Heart right ventricle (tissue), 16 donors: Measurements from ENCODE around the gene PLXDC2. TPM values are rescaled to one million over a fixed set of nuclear protein-coding genes. Genes with fewer than 3 reads are reported as not detected.
"Not testable (repeated sequence)": the region's sequence is repeated elsewhere in the genome, so short reads cannot be mapped to it uniquely, and the experiment has no call there.

Source experiments
- ATAC-seq, 8 donors: fragments of 200-7000 bp; cut with Tn5 transposase; one replicate each; pipeline ENCODE4 v1.9.1; 2020; ENCODE audit warnings: mild to moderate bottlenecking in 8 of 8, moderate library complexity in 8 of 8, moderate number of reproducible peaks in 1 of 8
- DNase-seq, 2 donors: peaks; one replicate each; pipeline ENCODE4 v3.0.0-alpha.2; 2020
- H3K27ac ChIP-seq, 10 donors: fragments of 200-600 bp; sonication (generic) in 2 of 10; one replicate each; pipeline versions ENCODE4 v1.5.0 to v1.8.0; 2020 to 2022; ENCODE audit warnings: mild to moderate bottlenecking in 3 of 10
- H3K27me3 ChIP-seq, 7 donors: fragments of 200-600 bp; one replicate each; pipeline ENCODE4 v1.8.0; 2021 to 2022; ENCODE audit warnings: mild to moderate bottlenecking in 2 of 7
- H3K36me3 ChIP-seq, 9 donors: fragments of 200-600 bp; sonication (generic) in 1 of 9; one replicate each; pipeline versions ENCODE4 v1.5.0 to v1.8.0; 2020 to 2022; ENCODE audit warnings: mild to moderate bottlenecking in 2 of 9
- H3K4me1 ChIP-seq, 9 donors: fragments of 200-600 bp; sonication (generic) in 1 of 9; one replicate each; pipeline versions ENCODE4 v1.5.0 to v1.8.0; 2020 to 2022; ENCODE audit warnings: mild to moderate bottlenecking in 4 of 9
- H3K4me3 ChIP-seq, 10 donors: fragments of 200-600 bp; sonication (generic) in 2 of 10; one replicate each; pipeline versions ENCODE4 v1.5.0 to v1.8.0; 2020 to 2022; ENCODE audit warnings: mild to moderate bottlenecking in 7 of 10, moderate library complexity in 2 of 10
- H3K9me3 ChIP-seq, 11 donors: fragments of 200-600 bp in 10 of 11; sonication (generic) in 2 of 11; one replicate each; pipeline versions ENCODE4 v1.5.0 to v1.8.0; 2013 to 2022; ENCODE audit warnings: mild to moderate bottlenecking in 2 of 11, control low read depth in 1 of 11, moderate library complexity in 1 of 11
- WGBS, 2 donors: extraction: QIAGEN DNeasy Blood & Tissue Kit; methylation state at CpG; one replicate each; pipeline ENCODE4 v1.1.7; 2013; ENCODE audit warnings: inconsistent platforms in 1 of 2; 5-methylcytosine and 5-hydroxymethylcytosine counted together
- intact Hi-C, 10 donors: fragments of 100-400 bp; cut with DNase I; formaldehyde crosslinking; loops; one replicate each; pipeline versions ENCODE4 v1.11.1 to v1.14.2; 2022
- polyA plus RNA-seq, 2 donors: library from polyadenylated mRNA; stranded (reverse); fragments of 200-250 nt; gene quantifications; one replicate each; pipeline ENCODE4 v1.2.3, GENCODE V29; 2013
- total RNA-seq, 10 donors: library from RNA; stranded (reverse); fragmentation: NEBNext Ultra II Directional in 3 of 10; extraction: Animal tissue kit (Norgen Biotek cat#: 25700) in 3 of 10; gene quantifications; one replicate each; pipeline versions ENCODE4 v1.2.1 to v1.2.4, GENCODE V29; 2021 to 2023
- TF ChIP-seq, protein P1 (sequence below), 9 donors: fragments of 200-600 bp; sonication (generic) in 2 of 9; IDR thresholded peaks; one replicate each; pipeline versions ENCODE4 v1.5.0 to v1.8.0; 2021 to 2022; ENCODE audit warnings: antibody characterized with exemption in 9 of 9, mild to moderate bottlenecking in 5 of 9, moderate library complexity in 1 of 9
- donor health status: Arrhythmogenic right ventricular cardiomyopathy.
- donor health status: ischemic (EF 13 %, LVEDD 7.1; RV severe dilation, severe dysfunction).
- donor health status: healthy with polysubstance abuse.
- donor health status: DM: no; HTN: yes; CAD: no.
- donor health status: DM: no; HTN: no; CAD: no.
- donor health status: ischemic (EF 25% LVEDD 6.9; RV normal size, moderate dysfunction).
- donor health status: ischemic (EF 25% LVEDD 5.7; RV mildly dilated, moderate dysfunction).
- donor health status: healthy.
- donor health status: DM: yes; HTN: yes; CAD: no.
- donor health status: Ischemic cardiomyopathy.
- donor health status: ischemic (EF 35%, LVEDD 5.7; RV mildly dilated, moderate dysfunction).
- donor health status: nonischemic (EF 11% LVEDD 7.7; RV severe dilation, severe dysfunction).
- donor health status: DM: yes; HTN: yes; CAD: no.
- donor health status: PGD.
- donor health status: ischemic (EF 29% LVEDD 5.4; RV normal size, mild dysfunction).
- donor health status: nonischemic (EF 23%, LVEDD 6.1; RV moderate dilation, normal function).

The PLXDC2 gene
- total and polyA plus RNA-seq, 12 donors, result 4.6 to 26.8 (median 16.9) TPM

DNA sequence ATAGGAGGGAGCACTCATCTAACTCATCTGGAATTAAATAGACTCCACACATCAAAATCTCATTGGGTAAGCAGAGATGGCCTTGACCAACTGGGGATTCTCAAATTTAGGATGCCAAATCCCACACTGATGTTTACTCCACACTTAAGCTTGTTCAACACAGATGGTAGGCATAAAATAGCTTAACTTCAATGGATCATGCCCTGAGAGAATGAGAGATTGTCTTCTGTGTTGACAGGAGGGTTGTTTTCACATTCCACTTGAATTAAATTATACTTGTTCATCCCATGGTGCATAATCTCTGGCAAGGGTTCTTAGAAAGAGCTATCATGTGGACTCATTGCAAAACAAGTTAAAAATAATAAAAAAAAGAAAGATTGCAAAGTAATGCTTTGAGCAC is 391.4 kb downstream of the PLXDC2 start:
- Histone ChIP-seq H3K27me3 (no peaks in the 10 kb centered on the region), H3K36me3 (peaks cover 0 to 10% (median 0%) of the 10 kb centered on the region in 9 donors), H3K4me3 (no peak overlapping the region), H3K9me3 (no peaks in the 10 kb centered on the region), H3K4me1 (no peaks in the 10 kb centered on the region), H3K27ac (no peak overlapping the region)
- intact Hi-C loops, result no loop called here
- TF ChIP-seq, protein P1, sequence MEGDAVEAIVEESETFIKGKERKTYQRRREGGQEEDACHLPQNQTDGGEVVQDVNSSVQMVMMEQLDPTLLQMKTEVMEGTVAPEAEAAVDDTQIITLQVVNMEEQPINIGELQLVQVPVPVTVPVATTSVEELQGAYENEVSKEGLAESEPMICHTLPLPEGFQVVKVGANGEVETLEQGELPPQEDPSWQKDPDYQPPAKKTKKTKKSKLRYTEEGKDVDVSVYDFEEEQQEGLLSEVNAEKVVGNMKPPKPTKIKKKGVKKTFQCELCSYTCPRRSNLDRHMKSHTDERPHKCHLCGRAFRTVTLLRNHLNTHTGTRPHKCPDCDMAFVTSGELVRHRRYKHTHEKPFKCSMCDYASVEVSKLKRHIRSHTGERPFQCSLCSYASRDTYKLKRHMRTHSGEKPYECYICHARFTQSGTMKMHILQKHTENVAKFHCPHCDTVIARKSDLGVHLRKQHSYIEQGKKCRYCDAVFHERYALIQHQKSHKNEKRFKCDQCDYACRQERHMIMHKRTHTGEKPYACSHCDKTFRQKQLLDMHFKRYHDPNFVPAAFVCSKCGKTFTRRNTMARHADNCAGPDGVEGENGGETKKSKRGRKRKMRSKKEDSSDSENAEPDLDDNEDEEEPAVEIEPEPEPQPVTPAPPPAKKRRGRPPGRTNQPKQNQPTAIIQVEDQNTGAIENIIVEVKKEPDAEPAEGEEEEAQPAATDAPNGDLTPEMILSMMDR (IDR thresholded peaks at IDR 0.05), result no peak
- DNase-seq, result no peak
- no peak for ATAC-seq

DNA sequence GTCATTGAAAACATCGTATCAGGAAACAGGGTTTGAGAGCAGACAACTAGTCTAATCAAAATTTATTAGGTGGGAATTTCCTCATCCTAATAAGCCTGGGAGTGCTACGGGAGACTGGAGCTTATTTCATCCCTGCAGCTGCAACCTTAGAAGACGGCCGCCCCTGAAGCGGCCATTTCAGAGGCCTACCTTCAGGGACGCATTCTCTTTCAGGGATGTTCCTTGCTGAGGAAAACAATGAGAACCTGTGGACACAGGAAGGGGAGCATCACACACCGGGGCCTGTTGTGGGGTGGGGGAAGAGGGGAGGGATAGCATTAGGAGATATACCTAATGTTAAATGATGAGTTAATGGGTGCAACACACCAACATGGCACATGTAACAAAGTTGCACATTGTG is 392.9 kb downstream of the PLXDC2 start:
- DNase-seq, H3K4me3 ChIP-seq, intact Hi-C loops, ATAC-seq, H3K27ac ChIP-seq, H3K9me3 ChIP-seq, H3K27me3 ChIP-seq, H3K4me1 ChIP-seq: not testable (repeated sequence)
- peaks cover 0 to 13% (median 0%) of the 10 kb centered on the region in 9 donors for H3K36me3 ChIP-seq
- whole genome bisulfite sequencing, 2 donors, result 96 to 99% methylated on average over 7 of the region's 7 CpGs

DNA sequence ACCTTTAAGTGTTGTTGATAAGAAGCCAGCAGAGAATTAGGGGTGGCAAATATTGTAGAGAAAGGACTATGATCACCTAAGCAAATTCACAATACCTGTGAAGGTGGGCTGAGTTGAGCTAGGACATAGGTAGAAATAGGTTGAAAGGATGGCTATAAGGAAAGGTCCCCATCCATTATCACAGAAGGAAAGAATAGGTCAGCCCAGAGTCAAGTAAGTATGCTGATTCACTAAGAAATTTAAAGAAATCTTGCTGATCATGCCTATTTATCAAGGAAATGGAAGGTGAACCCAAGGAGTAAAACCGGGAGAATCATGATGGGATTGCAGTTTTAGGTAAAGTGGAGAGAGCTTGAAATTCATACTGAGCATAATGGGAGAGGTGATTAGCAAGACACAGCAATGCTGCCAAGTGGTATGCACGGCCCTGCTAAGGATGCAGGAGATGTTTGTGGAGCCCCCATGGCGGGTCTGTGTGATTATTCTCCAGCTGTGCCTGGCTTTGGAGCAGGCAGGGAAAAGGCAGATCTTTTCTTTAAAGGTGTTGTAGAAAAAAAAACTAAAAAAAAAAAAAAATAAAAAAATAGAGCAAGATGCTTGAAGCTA is 399.4 kb downstream of the PLXDC2 start:
- no peaks in the 10 kb centered on the region for H3K27me3 ChIP-seq
- H3K4me1 ChIP-seq, result peaks cover 0 to 15% (median 0%) of the 10 kb centered on the region in 9 donors
- no peak overlapping the region for H3K4me3 ChIP-seq
- 85 to 86% methylated on average over 3 of the region's 3 CpGs for WGBS, 2 donors
- ATAC-seq (no peak), DNase-seq (no peak)
- no peaks in the 10 kb centered on the region for H3K9me3 ChIP-seq
- TF ChIP-seq, protein P1 (IDR thresholded peaks at IDR 0.05), result no peak
- no peak overlapping the region for H3K27ac ChIP-seq
- intact Hi-C loops, result no loop called here
- H3K36me3 ChIP-seq, result peaks cover 0 to 27% (median 0%) of the 10 kb centered on the region in 9 donors

DNA sequence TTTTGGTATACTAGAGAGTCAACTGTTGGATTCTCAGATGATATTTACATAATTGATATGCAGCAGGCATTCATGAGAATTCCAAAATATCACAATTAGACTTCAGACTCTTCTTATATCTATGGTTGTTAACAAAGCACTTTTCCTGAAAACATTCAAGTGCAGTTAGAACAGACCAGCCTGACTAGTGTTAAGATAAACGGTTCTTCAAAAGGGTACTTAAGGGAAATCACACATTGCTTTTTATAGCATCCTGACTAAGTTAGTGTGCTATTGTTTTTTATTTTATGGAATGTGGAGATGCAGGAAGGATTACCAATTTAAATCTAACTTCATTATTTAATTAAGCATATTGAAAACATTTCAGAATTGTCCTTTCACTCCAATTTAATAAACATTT is 405.1 kb downstream of the PLXDC2 start:
- H3K9me3 ChIP-seq, result no peaks in the 10 kb centered on the region
- no peaks in the 10 kb centered on the region for H3K27me3 ChIP-seq
- no peak overlapping the region for H3K4me3 ChIP-seq
- TF ChIP-seq, protein P1 (IDR thresholded peaks at IDR 0.05), result no peak
- peak in 2 of 8 donors; percentile 44 to 56 for ATAC-seq
- H3K36me3 ChIP-seq, result peaks cover 0 to 16% (median 0%) of the 10 kb centered on the region in 9 donors
- intact Hi-C loops, result no loop called here
- peaks cover 0 to 20% (median 7%) of the 10 kb centered on the region in 9 donors for H3K4me1 ChIP-seq
- 7 to 17% methylated on average over 1 of the region's 1 CpG for WGBS, 2 donors
- no peak for DNase-seq
- H3K27ac ChIP-seq, result no peak overlapping the region

DNA sequence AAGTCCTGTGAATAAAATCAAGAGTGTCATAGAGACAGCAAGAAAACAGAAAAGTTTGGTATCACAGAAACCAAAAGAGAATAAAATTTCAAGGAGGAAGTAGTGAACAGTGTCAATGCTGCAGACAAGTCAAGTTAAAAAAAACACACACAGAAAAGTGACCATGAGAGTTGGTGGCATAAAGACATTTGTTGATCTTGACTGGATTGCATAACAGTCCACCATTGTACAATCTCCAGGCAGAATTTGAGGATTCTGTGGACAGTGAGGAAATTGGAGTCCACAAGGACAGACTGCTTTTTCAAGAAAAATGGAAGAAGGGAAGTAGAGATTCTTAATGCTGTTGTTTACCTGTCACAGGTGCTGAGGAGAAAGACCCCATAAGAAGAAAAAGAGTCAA is 412.5 kb downstream of the PLXDC2 start:
- H3K4me3 ChIP-seq, result no peak overlapping the region
- H3K4me1 ChIP-seq, result no peaks in the 10 kb centered on the region
- DNase-seq (no peak), ATAC-seq (no peak)
- H3K27me3 ChIP-seq, result no peaks in the 10 kb centered on the region
- peaks cover 0 to 7% (median 0%) of the 10 kb centered on the region in 9 donors for H3K36me3 ChIP-seq
- intact Hi-C loops, result no loop called here
- TF ChIP-seq, protein P1 (IDR thresholded peaks at IDR 0.05), result no peak
- no peaks in the 10 kb centered on the region for H3K9me3 ChIP-seq
- no peak overlapping the region for H3K27ac ChIP-seq
